ENCODE data around the gene GSPT1.

Gene GSPT1

GRCh38 chr16:11909653-11910545, 5.9 kb downstream of the GSPT1 start:
- DNase-seq: no peak

DNA sequence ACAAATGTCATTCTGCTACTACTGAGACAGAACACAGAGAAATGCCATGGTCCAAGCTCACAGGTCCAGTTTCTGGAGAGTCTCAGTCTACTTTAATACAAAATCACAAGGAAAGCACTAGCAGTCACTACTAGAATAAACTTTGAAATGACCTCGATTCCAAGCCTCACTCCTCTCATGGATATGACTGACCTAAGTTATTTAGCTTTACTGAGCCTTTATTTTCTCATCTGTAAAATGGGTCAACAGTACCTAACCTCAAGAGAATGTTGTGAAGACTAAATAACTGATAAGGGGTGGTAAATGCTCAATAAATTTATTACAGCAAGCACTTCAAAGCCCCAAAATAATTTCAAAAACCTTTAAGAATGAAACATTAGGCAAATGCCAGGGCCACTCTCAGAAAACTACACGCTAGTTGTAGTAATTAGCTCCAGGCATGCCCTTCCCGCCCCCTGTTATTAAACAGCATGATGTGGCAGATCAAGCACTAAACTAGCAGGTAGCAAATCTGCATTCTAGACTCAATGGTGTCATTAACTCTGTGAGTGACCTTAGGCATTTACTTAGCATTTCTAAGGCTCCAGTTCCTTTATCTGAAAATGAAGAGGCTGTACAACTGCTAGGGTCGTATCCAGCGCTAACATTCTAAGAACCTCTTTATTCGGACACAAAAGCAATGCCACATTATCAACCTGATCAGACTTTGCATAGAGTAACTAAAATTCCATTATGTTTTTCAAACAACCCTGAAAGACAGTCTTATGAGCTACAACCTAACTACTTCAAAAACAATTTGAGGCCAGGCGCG, 8.4 kb downstream of the GSPT1 start:
- no peak for DNase-seq

- DNase-seq: no peak
Measured at GRCh38 chr16:11903906-11904305, 11.8 kb downstream of the GSPT1 start.

DNA sequence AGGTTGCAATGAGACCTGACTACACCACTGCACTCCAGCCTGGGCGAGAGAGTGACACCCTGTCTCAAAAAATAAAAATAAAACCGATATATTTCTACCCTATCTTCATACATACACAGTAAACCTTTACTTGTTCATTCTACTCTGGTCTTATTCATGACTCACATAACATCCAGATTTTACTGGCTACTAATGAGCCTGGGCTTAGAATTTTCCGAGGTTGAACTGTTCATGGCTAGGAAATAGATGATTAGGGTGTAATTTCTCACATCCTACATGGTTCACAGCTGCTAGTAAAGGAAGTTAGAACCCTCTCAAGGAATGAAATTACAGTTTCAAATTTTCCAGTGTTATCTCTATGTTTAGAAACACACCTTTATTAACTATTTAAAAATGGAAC, 14.7 kb downstream of the GSPT1 start:
- DNase-seq: no peak

DNA sequence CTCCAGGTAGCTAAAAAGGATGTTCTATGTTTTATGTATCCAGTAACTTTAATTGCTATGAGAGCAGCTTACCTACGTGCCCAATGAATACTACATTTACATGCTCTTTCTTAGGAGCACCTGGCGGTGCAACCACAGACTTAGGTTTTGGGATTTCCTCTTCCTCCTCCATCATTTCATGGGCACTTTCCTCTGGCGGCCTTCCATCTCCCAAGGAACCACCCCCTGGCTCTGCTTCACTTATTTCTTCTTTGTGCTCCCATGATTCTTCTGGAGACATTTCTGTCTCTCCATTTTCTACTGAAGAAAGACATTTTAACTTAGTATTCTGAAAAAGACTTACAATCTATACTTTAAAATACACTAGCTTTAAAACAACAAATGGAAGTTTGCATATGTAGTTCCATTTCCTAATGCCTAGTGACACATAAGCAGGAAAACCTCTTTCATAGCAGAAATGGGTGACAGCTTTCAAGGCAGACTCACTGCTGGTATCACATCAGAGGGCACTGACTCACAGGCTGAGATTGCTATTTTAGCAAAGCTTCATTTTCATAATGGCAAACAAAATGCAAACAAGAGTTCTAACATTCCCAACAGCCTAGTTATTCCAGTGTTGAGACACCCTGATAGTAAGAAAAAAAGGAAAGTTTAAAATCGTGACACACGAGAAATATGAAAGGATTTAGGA, 19.1 kb downstream of the GSPT1 start:
- no peak for DNase-seq

DNA sequence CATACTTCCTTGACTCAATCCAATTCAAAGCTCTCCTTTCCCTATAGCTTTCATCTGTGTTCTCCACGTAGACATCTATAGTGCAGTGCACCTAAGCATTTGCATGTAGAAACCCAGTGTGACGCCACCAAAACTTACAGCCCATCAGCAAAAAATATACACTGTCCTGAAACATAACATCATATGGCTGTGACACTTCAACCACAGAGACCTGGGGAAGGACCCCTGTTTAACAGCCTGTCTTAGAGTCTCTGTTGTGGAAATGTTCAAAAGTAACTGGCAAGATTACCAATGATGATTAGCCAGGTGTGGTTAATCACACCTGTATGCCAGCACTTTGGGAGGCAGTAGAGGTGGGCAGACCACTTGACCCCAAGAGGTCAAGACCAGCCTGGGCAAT, 22.2 kb downstream of the GSPT1 start:
- no peak for DNase-seq

DNA sequence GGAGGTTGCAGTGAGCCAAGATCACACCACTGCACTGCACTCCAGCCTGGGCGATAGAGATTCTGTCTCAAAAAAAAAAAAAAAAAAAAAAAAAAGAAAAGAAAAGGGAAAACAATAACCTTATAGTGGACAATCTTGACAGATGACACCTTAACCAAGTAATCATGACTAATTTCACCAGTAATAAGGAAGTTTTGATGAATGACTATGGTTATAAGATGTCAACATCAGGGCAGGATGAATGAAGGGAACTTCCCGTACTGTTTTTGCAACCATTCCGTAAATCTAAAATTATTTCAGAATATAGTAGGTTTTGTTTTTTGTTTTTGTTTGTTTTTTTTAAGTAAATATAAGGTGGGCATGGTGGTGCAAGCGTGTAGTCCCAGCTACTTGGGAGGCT, 23.0 kb downstream of the GSPT1 start:
- DNase-seq: no peak

GRCh38 chr16:11890231-11890965, 25.4 kb downstream of the GSPT1 start:
- no peak for DNase-seq

DNA sequence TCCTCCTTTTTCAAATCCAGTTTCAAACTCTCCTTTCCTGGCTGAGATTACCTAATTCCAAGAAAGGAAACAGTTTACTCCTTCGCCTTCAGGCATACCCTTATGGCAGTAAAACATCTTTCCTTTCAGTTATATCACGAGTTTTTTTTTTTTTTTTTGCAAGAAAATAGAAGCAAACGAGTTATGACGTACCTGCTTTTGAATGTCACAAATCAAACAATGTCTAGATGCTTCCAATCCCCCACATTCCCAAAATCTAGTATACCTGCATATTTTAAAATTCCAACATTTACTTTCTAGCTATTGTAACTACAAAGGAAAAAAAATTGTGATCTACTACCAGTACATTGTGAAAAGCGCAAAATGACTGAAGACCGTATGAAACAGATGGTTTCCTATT, 28.9 kb downstream of the GSPT1 start:
- DNase-seq: no peak

DNA sequence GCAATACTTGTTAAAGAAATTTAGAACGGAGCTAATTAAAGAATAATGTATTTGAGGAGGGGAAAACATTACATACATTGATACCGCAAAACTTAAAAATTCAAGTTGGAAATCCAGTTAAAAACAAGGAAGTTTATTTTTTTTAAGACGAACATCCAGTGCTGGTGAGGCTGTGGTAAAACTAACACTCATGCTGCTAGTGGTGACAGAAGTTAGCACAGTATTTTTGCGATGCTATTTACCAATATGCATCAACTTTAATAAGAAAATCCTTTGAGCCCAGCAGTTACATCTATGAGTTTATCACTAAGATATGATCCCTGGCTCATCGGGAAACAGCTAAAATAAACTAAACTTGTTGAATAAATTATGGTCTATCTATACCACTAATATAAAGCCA, 31.7 kb downstream of the GSPT1 start:
- DNase-seq: no peak

- DNase-seq: no peak
Measured at GRCh38 chr16:11880007-11880406, 35.7 kb downstream of the GSPT1 start.

DNA sequence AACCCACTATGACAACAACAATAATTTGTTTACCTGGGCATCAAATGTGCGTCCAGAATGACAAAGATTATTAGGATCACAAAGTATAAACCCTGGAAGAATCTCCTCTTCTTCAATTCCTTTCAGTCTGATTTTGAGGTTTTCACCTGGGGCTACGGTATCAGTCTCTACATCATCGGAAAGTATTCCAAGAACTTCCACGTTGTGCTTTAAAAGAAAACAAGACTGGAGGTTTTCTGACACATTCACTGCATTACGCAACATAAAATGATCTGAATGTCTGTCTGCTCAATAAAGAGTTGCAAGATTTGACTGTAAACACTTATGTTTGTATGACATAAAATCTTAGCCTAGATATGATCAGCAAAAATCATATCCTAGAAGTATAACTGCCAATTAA, 38.4 kb downstream of the GSPT1 start:
- no peak for DNase-seq

DNA sequence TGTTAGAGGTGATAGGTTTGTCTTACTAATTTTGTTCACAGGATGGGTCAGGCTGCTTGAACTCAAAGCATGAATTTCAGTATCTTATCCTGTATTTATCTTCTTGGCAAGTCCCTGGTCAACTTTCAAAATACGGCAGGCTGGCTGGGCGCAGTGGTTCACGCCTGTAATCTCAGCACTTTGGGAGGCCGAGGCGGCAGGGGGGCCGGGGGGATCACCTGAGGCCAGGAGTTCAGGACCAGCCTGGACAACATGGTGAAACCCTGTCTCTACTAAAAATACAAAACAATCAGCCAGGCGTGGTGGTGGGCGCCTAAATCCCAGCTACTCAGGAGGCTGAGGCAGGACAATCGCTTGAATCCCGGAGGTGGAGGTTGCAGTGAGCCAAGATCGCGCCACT, 39.5 kb downstream of the GSPT1 start:
- DNase-seq: no peak

GRCh38 chr16:11875721-11876120, 40.0 kb downstream of the GSPT1 start:
- DNase-seq: no peak

- no peak for DNase-seq
Measured at GRCh38 chr16:11871193-11871592, 44.6 kb downstream of the GSPT1 start.

DNA sequence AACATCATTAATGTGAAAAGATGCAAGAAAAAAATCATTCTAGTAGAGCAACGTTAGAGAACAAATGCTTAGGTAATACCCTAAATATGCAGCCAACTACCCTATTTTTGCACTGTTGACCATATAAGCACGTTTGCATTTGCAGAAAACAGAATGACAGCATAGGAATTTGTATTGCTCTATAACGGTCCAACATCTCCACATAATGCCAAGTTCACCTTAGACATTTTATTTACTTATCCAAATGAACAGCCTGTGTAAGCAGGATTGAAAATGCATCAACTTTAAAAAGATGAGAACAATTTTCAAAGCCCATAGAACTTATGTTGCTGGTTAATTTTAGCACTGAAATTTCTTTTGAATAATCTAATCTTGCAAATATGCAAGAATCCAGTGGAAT, 45.4 kb downstream of the GSPT1 start:
- no peak for DNase-seq

- DNase-seq: no peak
Measured at GRCh38 chr16:11869353-11870228, 46.2 kb downstream of the GSPT1 start.

- no peak for DNase-seq
Measured at GRCh38 chr16:11868412-11868980, 47.3 kb downstream of the GSPT1 start.

DNA sequence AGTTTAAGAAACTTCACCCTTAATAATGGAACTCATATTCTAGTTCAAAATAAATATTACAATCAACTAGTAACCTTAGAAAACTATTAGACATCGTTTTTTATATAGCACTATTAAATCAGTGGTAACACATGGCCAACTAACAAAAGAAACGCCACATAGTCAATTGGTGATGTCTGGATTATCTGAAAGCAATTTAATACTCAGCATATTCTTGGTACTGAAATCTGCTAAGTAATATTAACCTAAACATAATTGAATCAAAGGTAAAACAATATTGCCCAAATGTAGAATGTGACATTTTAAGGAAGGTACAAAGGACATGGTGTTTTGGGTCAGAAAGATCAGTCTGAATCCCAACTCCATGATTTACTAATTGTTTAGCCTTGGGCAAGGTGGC, 53.3 kb downstream of the GSPT1 start:
- DNase-seq: no peak

- DNase-seq: no peak
Measured at GRCh38 chr16:11857161-11857560, 58.6 kb downstream of the GSPT1 start.

DNA sequence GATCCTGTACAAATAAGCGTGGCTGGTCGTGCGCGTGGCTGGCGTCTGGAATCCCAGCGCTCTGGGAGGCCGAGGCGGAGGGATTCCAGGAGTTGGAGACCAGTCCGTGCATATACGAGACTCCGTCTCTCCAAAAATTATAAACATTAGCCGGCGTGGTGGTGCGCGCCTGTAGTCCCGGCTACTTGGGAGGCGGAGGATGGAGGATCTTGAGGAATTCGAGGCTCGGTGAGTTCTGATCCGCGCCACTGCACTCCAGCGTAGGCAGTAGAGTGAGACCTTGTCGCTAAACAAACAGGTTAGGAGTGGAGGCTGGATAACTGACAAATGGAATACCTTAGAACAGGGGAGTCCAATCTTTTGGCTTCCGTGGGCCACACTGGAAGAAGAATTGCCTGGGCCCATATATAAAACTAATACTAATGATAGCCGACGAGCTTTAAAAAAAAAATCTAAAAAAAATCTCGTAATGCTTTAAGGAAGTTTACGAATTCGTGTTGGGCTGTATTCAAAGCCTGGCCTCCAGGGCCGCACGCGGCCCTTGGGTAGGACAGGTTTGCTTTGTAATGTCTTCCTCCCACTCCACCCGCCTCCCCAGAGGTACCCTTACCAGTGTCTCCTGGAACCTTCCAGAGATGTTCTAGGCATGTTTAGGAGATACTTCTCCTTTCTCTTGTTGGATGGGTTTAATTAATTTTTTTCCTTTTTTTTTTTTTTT, 63.5 kb downstream of the GSPT1 start:
- no peak for DNase-seq
